Measurements from ENCODE around the gene TBC1D16. TPM values are rescaled to one million over a fixed set of nuclear protein-coding genes. Genes with fewer than 3 reads are reported as not detected.

Gene TBC1D16
- total RNA-seq, 1 donor, result 68.8 TPM

DNA sequence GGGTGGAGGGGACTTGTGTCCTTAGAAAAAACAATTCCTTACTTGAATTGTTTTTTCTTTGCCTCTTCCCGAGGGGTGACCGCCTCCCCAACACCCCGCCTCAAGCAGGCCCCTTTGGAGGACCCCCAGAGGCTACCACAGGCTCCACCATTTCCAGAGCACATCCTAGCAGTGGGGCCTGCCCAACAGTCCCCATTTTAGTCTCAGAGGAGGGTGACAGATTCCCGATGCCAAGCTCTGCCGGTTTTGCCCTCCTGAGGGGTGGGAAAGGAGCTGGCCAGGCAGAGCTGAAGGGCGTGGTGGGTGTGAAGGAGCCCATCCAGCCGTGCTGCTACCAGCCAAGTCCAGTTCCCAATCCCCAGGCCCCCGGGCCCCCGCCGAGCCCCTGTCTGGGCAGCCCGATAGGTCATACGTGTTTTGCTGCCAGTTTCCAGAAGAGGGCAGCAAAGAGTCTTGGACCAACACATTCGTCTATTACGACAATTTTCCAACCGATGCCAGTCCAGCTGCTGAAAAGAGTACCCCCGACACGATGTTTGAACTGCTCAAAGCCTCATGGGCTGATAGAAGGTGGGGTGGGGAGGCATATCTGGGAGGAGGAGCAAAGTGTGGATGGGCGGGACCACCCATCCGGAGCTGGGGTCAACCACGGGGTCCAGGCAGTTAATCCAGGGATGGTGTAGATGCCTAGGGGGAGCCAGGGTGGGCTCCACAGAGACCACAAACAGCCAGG is 46.9 kb upstream of the TBC1D16 start:
- Histone ChIP-seq H3K36me3 (ENCODE audit: insufficient read depth, low read length) (no peaks in the 10 kb centered on the region), H3K27ac (ENCODE audit: low read depth, low read length) (no peak overlapping the region), H3K4me1 (ENCODE audit: insufficient read depth, low read length) (peaks cover 8% of the 10 kb centered on the region), H4K20me1 (ENCODE audit: insufficient read depth, low read length) (no peaks in the 10 kb centered on the region), H3K27me3 (ENCODE audit: insufficient read depth, low read length) (no peaks in the 10 kb centered on the region), H3K79me2 (ENCODE audit: insufficient read depth, low read length) (no peaks in the 10 kb centered on the region), H2AFZ (ENCODE audit: low read length) (peak overlapping the region; percentile 79), H3K4me3 (ENCODE audit: insufficient read depth, low read length) (peak overlapping the region; percentile 53), H3K4me2 (ENCODE audit: insufficient read depth, low read length) (peak overlapping the region; percentile 61), H3K9me3 (ENCODE audit: low read depth, low read length) (no peaks in the 10 kb centered on the region)
- DNase-seq (ENCODE audit: insufficient read length, low spot score, missing footprints), result peak; percentile 98
- TF ChIP-seq, protein P1, sequence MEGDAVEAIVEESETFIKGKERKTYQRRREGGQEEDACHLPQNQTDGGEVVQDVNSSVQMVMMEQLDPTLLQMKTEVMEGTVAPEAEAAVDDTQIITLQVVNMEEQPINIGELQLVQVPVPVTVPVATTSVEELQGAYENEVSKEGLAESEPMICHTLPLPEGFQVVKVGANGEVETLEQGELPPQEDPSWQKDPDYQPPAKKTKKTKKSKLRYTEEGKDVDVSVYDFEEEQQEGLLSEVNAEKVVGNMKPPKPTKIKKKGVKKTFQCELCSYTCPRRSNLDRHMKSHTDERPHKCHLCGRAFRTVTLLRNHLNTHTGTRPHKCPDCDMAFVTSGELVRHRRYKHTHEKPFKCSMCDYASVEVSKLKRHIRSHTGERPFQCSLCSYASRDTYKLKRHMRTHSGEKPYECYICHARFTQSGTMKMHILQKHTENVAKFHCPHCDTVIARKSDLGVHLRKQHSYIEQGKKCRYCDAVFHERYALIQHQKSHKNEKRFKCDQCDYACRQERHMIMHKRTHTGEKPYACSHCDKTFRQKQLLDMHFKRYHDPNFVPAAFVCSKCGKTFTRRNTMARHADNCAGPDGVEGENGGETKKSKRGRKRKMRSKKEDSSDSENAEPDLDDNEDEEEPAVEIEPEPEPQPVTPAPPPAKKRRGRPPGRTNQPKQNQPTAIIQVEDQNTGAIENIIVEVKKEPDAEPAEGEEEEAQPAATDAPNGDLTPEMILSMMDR (IDR thresholded peaks at IDR 0.05; ENCODE audit: extremely low read depth, low read depth, low read length), result peak; percentile 64

DNA sequence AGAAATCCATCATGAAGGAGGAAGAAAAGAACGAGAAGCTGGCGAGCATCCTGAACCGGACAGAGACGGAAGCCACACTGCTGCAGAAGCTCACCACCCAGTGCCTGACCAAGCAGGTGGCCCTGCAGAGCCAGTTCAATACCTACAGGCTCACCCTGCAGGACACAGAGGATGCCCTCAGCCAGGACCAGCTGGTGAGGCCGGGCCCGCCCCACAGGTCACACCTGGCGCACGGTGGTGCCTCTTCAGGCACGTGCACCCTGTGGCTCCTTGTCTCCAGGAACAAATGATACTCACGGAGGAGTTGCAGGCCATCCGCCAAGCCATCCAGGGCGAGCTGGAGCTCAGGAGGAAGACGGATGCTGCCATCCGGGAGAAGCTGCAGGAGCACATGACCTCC is 45.9 kb upstream of the TBC1D16 start:
- Histone ChIP-seq H3K4me3 (ENCODE audit: insufficient read depth, low read length) (no peak overlapping the region), H3K4me2 (ENCODE audit: insufficient read depth, low read length) (no peak overlapping the region), H3K36me3 (ENCODE audit: insufficient read depth, low read length) (no peaks in the 10 kb centered on the region), H3K27me3 (ENCODE audit: insufficient read depth, low read length) (no peaks in the 10 kb centered on the region), H2AFZ (ENCODE audit: low read length) (no peak overlapping the region), H3K79me2 (ENCODE audit: insufficient read depth, low read length) (no peaks in the 10 kb centered on the region), H3K4me1 (ENCODE audit: insufficient read depth, low read length) (peaks cover 8% of the 10 kb centered on the region), H3K27ac (ENCODE audit: low read depth, low read length) (no peak overlapping the region), H3K9me3 (ENCODE audit: low read depth, low read length) (no peaks in the 10 kb centered on the region), H4K20me1 (ENCODE audit: insufficient read depth, low read length) (no peaks in the 10 kb centered on the region)
- TF ChIP-seq, protein P1 (IDR thresholded peaks at IDR 0.05; ENCODE audit: extremely low read depth, low read depth, low read length), result no peak
- DNase-seq (ENCODE audit: insufficient read length, low spot score, missing footprints), result no peak

DNA sequence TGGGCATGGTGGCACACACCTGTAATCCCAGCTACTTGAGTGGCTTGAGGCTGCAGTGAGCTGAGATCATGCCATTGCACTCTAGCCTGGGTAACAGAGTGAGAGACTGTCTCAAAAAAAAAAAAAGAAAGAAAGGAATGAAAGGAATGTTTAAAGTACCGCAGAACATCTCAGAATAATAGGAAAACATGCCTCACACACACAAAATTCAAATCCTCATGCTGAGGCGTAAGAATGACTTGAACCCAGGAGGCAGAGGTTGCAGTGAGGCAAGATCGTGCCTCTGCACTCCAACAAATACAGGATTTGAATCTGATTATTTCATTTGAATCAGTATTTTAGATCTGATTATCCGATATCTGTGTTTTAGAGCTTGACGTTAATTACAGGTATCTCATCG is 44.4 kb upstream of the TBC1D16 start:
- peaks cover 8% of the 10 kb centered on the region for H3K4me1 ChIP-seq (ENCODE audit: insufficient read depth, low read length)
- H3K9me3 ChIP-seq (ENCODE audit: low read depth, low read length), result no peaks in the 10 kb centered on the region
- H2AFZ ChIP-seq (ENCODE audit: low read length), result no peak overlapping the region
- H3K36me3 ChIP-seq (ENCODE audit: insufficient read depth, low read length), result no peaks in the 10 kb centered on the region
- H4K20me1 ChIP-seq (ENCODE audit: insufficient read depth, low read length), result no peaks in the 10 kb centered on the region
- H3K27me3 ChIP-seq (ENCODE audit: insufficient read depth, low read length), result no peaks in the 10 kb centered on the region
- no peaks in the 10 kb centered on the region for H3K79me2 ChIP-seq (ENCODE audit: insufficient read depth, low read length)
- no peak overlapping the region for H3K4me2 ChIP-seq (ENCODE audit: insufficient read depth, low read length)
- peak; percentile 76 for DNase-seq (ENCODE audit: insufficient read length, low spot score, missing footprints)
- H3K27ac ChIP-seq (ENCODE audit: low read depth, low read length), result no peak overlapping the region
- no peak overlapping the region for H3K4me3 ChIP-seq (ENCODE audit: insufficient read depth, low read length)
- TF ChIP-seq, protein P1 (IDR thresholded peaks at IDR 0.05; ENCODE audit: extremely low read depth, low read depth, low read length), result no peak

DNA sequence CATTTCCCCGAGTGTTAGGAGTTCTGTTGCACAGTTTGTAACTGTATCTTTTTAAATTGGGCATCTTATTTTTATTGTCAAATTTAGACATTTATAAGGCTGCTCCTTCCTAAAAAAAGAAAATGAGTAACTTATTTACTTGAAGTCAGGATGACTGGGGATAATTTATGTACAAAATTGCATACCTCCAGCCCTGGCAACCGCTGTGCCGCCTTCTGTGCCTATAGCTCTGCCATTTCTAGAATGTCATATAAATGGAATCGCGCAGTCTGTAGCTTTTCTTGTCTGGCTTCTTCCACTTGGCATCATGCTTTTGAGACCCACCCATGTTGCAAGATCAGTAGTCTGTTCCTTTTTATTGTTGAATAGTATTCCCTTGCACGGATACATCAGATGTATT is 36.7 kb upstream of the TBC1D16 start:
- Histone ChIP-seq H3K27me3 (ENCODE audit: insufficient read depth, low read length) (no peaks in the 10 kb centered on the region), H4K20me1 (ENCODE audit: insufficient read depth, low read length) (no peaks in the 10 kb centered on the region), H3K27ac (ENCODE audit: low read depth, low read length) (no peak overlapping the region), H3K4me3 (ENCODE audit: insufficient read depth, low read length) (no peak overlapping the region), H3K79me2 (ENCODE audit: insufficient read depth, low read length) (no peaks in the 10 kb centered on the region), H3K4me2 (ENCODE audit: insufficient read depth, low read length) (no peak overlapping the region), H3K36me3 (ENCODE audit: insufficient read depth, low read length) (no peaks in the 10 kb centered on the region), H2AFZ (ENCODE audit: low read length) (no peak overlapping the region), H3K9me3 (ENCODE audit: low read depth, low read length) (no peaks in the 10 kb centered on the region), H3K4me1 (ENCODE audit: insufficient read depth, low read length) (peaks cover 15% of the 10 kb centered on the region)
- DNase-seq (ENCODE audit: insufficient read length, low spot score, missing footprints), result no peak
- TF ChIP-seq, protein P1 (IDR thresholded peaks at IDR 0.05; ENCODE audit: extremely low read depth, low read depth, low read length), result no peak
